GM12875 (cell line): ENCODE measurements around the gene WNK2.

Source experiments
- H3K4me3 ChIP-seq: one replicate; pipeline ENCODE4 v1.5.1; 2011; ENCODE audit warnings: low read depth, low read length, control low read depth
- TF ChIP-seq, protein P1 (sequence below): IDR thresholded peaks from 2 replicates; pipeline ENCODE4 v1.5.1; 2011; ENCODE audit warnings: low read depth, mild to moderate bottlenecking, control low read depth, inconsistent platforms, low read length, moderate library complexity, borderline replicate concordance; ENCODE audit not compliant: insufficient read depth

The WNK2 gene

DNA sequence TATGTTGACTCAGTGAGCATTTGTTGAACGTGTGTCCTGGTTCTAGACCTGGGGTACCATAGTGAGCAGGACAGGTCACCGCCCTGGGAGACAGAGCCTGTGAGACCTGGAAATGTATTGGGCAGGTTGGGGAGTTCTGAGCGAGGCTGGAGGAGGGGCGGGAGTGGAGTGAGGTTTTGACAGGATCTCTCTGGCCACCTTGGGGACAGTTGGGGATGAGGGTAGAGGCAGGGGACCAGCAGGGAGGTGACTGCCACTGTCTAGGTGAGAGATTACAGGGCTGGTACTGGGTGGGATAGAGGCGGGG lies 7.4 kb downstream of the WNK2 start:
- no peak overlapping the region for H3K4me3 ChIP-seq
- TF ChIP-seq, protein P1, sequence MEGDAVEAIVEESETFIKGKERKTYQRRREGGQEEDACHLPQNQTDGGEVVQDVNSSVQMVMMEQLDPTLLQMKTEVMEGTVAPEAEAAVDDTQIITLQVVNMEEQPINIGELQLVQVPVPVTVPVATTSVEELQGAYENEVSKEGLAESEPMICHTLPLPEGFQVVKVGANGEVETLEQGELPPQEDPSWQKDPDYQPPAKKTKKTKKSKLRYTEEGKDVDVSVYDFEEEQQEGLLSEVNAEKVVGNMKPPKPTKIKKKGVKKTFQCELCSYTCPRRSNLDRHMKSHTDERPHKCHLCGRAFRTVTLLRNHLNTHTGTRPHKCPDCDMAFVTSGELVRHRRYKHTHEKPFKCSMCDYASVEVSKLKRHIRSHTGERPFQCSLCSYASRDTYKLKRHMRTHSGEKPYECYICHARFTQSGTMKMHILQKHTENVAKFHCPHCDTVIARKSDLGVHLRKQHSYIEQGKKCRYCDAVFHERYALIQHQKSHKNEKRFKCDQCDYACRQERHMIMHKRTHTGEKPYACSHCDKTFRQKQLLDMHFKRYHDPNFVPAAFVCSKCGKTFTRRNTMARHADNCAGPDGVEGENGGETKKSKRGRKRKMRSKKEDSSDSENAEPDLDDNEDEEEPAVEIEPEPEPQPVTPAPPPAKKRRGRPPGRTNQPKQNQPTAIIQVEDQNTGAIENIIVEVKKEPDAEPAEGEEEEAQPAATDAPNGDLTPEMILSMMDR: no peak

DNA sequence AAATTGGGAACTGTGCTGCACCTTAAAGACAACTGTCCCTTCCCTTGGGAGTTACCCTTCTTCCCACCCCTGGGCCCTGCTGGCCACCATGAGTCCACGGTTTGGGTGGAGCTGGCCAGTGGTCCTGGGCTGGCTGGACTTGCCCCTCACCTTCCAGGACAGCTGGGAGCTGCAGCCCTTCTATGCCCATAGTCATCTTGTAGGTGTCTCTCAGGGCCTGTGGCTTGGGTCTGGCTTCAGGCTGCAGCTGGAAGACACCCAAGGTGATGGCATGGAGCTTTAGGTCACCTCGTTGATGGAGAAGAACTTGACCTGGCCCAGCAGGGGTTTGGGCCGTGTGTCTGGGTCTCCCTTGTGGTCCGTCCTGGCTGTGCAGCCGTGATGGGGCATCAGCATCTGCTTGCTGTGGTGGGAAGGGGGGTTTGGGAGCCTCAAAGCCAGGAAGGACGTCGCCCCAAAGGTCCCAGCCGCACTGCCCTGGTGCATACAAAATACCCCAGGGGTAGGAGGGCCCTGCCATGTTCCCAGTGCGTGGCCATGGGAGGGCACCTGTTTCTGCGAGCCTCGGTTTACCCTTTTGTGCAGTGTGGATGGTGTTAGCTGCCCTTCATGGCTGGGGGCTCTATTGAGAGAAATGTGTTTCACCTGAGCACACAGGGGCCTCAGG lies 8.9 kb downstream of the WNK2 start:
- TF ChIP-seq, protein P1: no peak
- H3K4me3 ChIP-seq: no peak overlapping the region

DNA sequence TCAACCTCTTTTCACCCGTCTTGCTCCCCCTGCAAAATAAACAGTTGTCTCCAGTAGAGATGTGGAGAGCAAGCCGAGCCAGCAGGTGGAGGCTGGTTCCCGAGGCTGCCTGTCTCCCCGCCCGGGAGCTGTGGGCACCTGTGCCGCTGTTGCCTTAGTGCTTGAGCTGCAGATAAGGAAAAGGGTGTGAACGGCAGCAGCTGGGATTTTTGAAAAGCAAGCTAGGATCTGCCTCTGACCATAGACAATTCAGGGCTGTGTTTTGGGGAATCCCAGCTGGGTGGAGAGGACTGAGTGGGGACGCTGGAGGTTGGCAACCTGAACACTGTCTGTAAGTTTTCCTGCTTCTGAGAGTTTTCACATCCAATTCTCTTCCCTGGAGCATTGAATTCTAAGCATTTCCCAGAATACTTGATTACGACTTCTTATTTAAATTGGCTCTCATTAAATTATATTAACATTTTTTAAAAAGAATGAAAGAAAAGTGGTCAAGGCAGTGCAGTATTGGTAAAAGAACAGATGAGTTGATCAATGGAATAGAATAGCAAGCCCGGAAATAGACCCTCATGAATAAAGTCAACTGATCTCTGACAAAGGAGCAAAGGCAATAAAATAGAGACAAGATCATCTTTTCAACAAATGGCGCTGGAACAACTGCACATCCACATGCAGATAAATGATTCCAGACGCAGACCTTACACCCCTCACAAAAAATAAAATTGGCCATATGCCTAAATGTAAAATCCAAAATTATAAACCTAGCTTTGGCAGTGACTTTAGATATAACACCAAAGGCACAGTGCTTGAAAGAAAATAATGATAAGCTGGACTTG lies 9.7 kb downstream of the WNK2 start:
- H3K4me3 ChIP-seq: no peak overlapping the region
- TF ChIP-seq, protein P1: no peak

DNA sequence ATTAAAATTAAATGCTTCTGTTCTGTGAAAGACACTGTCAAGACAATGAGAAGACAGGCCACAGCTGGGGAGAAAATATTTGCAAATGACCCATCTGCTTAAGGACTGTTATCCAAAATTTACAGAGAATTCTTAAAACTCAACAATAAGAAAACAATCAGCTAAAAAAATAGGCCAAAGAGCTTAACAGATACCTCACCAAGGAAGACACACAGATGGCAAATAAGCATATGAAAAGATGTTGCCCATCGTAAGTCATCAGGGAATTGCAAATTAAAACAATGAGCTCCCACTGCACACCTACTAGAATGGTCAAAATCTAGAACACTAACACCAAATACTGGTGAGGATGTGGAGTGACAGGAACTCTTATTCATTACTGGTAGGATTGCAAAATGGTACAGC lies 10.3 kb downstream of the WNK2 start:
- H3K4me3 ChIP-seq: no peak overlapping the region
- TF ChIP-seq, protein P1: no peak

DNA sequence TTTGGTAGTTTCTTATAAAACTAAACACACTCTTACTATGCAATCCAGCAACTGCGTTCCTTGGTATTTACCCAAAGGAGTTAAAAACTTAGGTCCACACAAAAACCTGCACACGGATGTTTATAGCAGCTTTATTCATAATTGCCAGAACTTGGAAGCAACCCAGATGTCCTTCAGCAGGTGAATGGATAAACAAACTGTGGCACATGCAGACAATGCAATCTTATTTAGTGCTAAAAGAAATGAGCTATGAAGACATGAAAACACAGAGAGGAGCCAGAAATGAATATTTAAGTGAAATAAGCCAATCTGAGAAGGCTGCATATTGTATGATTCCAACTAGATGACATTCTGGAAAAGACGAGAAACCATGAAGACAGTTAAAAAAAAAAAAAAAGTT lies 10.7 kb downstream of the WNK2 start:
- TF ChIP-seq, protein P1: no peak
- no peak overlapping the region for H3K4me3 ChIP-seq

DNA sequence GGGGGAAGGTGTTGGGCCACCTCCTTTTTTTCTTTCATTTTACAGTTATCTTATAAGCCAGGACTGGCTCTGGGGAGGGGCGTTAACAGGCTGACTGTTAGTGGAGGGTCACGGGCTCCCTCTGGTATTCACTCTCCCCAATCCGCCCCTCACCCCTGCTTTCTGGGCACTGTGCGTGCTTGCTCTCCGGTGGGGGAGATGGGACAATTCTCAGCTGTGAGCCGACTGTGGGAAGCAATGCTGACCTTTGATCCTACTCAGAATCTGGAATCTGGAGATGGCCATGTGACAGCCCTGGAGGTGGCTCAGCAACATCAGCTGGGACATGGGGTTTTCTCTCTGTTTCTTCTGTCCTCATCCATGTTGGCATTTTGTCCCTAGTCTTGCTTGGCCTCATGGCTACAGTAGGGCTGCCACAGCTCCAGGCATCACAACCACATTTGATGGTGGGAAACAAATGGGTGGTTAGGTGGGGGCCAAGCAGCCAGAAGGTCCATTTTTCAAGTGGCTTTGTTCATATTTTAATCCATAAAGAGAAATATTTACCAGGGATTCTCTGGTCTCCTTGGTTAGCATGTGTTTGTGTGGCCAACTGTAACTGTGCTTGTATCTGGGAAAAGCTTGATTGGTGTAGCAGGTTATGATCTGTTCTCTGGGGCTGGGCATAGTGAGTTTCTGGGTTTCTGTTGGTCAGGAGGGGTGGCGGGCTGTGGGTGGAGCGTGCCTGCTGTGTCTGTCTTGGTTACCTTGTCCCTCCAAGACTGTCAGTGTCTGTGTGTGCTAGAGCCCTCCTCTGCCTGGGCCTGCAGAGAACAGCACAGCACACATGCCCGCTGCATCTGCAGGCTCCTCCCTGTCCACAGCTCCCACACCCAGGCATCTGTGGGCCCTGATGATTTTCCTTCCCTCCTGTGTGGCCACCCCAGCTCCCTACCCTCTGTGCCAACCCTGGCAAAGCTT lies 12.4 kb downstream of the WNK2 start:
- no peak overlapping the region for H3K4me3 ChIP-seq
- TF ChIP-seq, protein P1: no peak
